Transverse colon (tissue), 4 donors: Measurements from ENCODE around the gene TMA7B. TPM values are rescaled to one million over a fixed set of nuclear protein-coding genes. Genes with fewer than 3 reads are reported as not detected.
A peak's percentile ranks its signal among the peaks of the same experiment; 100 is the strongest.

ENCODE experiments used
- DNase-seq: peaks from one replicate; pipeline ENCODE4 v3.0.0-alpha.2; 2019
- H3K27ac ChIP-seq, 4 donors: fragments of 200-600 bp; sonication (generic); 2 replicates each; pipeline ENCODE4 v1.5.1; 2016 to 2018; ENCODE audit warnings: inconsistent platforms in 4 of 4
- H3K27me3 ChIP-seq: fragments of 200-600 bp; sonication (generic); 2 replicates; pipeline ENCODE4 v1.5.1; 2017; ENCODE audit warnings: inconsistent platforms
- H3K36me3 ChIP-seq, 4 donors: fragments of 200-600 bp; sonication (generic); 2 replicates each; pipeline ENCODE4 v1.5.1; 2017 to 2019; ENCODE audit warnings: inconsistent platforms in 4 of 4
- H3K4me1 ChIP-seq, 4 donors: fragments of 200-600 bp; sonication (generic); 2 replicates each; pipeline ENCODE4 v1.5.1; 2017 to 2020; ENCODE audit warnings: inconsistent platforms in 4 of 4
- H3K4me3 ChIP-seq, 4 donors: fragments of 200-600 bp; sonication (generic); 1 replicate in 1 of 4; 2 replicates in 3 of 4; pipeline versions ENCODE4 v1.5.1 to v1.6.1; 2017 to 2019; ENCODE audit warnings: inconsistent platforms in 4 of 4
- H3K9me3 ChIP-seq, 2 donors: fragments of 200-600 bp; sonication (generic); 2 replicates each; pipeline ENCODE4 v1.5.1; 2017 to 2019; ENCODE audit warnings: inconsistent platforms in 2 of 2
- EP300 ChIP-seq: sonication (generic); formaldehyde crosslinking; IDR thresholded peaks from one replicate; pipeline ENCODE4 v1.6.1; 2017; ENCODE audit warnings: antibody characterized with exemption, low read depth
- POLR2A ChIP-seq: fragments of 450-650 bp; IDR thresholded peaks from one replicate; pipeline ENCODE4 v1.6.1; 2016; ENCODE audit warnings: antibody characterized with exemption, mild to moderate bottlenecking, moderate library complexity
- POLR2AphosphoS5 ChIP-seq, 3 donors: sonication (generic); formaldehyde crosslinking; IDR thresholded peaks; one replicate each; pipeline ENCODE4 v1.6.1; 2016; ENCODE audit warnings: antibody characterized with exemption in 3 of 3
- WGBS, 2 donors: methylation state at CpG; one replicate each; pipeline ENCODE4 v1.1.5; 2018; ENCODE audit warnings: low coverage in 1 of 2; 5-methylcytosine and 5-hydroxymethylcytosine counted together
- in situ Hi-C, 4 donors: fragments of 200-750 bp; cut with MboI; loops; one replicate each; pipeline versions ENCODE4 v1.15.0 to v1.15.1; 2017; ENCODE audit warnings: low sequenced_read_pairs in 3 of 4, low pct_ligation_motif_present in 1 of 4, low pct_unique_long_range_greater_than_20kb in 1 of 4
- intact Hi-C: fragments of 100-400 bp; cut with DNase I; formaldehyde crosslinking; loops from one replicate; pipeline ENCODE4 v1.15.1; 2023; ENCODE audit warnings: low total_unique reads
- total RNA-seq, 4 donors: library from RNA; depleted of rRNA; stranded (reverse); fragments of >200 nt; gene quantifications; one replicate each; pipeline ENCODE4 v1.1.0, GENCODE V29; 2016
- TF ChIP-seq, protein P1 (sequence below), 5 experiments: fragments of 200-600 bp in 3 of 5; fragments of 450-650 bp in 2 of 5; sonication (generic) in 3 of 5; IDR thresholded peaks; 1 replicate in 2 of 5; 2 replicates in 3 of 5; pipeline ENCODE4 v1.5.1; 2016 to 2017; ENCODE audit warnings: antibody characterized with exemption in 5 of 5, inconsistent platforms in 3 of 5, mild to moderate bottlenecking in 2 of 5, moderate library complexity in 1 of 5

TMA7B gene
- total RNA-seq, 4 donors from 2014 or later = 0.80 TPM; not detected in 3

DNA sequence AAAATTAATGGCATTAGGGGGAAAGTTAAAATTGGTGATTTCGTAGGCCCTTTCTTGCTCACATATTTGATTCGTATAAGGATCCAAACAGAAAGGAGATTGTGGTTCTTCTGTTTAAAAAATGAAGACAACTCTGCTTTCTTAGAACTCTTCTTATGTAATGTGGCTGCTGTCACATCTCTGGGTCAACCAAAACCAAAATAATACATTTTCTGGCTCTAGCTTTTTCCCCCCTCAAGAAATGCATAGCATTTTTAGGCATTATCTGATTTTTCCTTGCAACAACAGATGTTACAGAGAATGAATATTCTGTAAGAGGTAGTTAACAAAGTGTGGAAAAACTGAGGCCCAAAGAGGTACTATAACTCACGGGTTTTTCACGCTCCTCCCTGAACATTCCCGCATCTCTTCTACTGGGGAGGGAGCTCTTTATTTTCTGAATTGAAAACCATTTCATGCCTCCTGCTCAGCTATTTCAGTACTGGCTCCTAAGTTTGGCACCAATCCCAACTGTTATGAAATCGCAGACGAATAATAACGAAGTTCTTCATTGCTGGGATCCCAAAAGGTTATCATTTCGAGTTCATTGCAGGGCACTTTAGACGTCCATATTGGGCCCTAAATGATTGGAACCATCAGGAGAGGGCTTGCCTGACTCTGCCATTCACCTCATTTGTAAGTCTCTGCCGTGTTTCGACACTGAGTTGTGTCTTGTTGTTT, 42.3 kb upstream of the TMA7B start:
- H3K36me3 ChIP-seq = no peaks in the 10 kb centered on the region
- in situ Hi-C loops (no loop called here), intact Hi-C loops (no loop called here)
- no peak overlapping the region for H3K4me3 ChIP-seq
- peak overlapping the region in 2 of 4 donors; percentile 6 to 26 for H3K27ac ChIP-seq
- H3K9me3 ChIP-seq = no peaks in the 10 kb centered on the region
- no peaks in the 10 kb centered on the region for H3K27me3 ChIP-seq
- H3K4me1 ChIP-seq = peaks cover 0 to 3% (median 1%) of the 10 kb centered on the region in 4 donors
- no peak for DNase-seq
- 66 to 67% methylated on average over 12 of the region's 12 CpGs for WGBS, 2 donors
- no peak for TF ChIP-seq POLR2AphosphoS5 (IDR thresholded peaks at IDR 0.05)
- no peak for TF ChIP-seq POLR2A
- TF ChIP-seq, protein P1, sequence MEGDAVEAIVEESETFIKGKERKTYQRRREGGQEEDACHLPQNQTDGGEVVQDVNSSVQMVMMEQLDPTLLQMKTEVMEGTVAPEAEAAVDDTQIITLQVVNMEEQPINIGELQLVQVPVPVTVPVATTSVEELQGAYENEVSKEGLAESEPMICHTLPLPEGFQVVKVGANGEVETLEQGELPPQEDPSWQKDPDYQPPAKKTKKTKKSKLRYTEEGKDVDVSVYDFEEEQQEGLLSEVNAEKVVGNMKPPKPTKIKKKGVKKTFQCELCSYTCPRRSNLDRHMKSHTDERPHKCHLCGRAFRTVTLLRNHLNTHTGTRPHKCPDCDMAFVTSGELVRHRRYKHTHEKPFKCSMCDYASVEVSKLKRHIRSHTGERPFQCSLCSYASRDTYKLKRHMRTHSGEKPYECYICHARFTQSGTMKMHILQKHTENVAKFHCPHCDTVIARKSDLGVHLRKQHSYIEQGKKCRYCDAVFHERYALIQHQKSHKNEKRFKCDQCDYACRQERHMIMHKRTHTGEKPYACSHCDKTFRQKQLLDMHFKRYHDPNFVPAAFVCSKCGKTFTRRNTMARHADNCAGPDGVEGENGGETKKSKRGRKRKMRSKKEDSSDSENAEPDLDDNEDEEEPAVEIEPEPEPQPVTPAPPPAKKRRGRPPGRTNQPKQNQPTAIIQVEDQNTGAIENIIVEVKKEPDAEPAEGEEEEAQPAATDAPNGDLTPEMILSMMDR (IDR thresholded peaks at IDR 0.05) = no peak
- TF ChIP-seq EP300 = no peak

DNA sequence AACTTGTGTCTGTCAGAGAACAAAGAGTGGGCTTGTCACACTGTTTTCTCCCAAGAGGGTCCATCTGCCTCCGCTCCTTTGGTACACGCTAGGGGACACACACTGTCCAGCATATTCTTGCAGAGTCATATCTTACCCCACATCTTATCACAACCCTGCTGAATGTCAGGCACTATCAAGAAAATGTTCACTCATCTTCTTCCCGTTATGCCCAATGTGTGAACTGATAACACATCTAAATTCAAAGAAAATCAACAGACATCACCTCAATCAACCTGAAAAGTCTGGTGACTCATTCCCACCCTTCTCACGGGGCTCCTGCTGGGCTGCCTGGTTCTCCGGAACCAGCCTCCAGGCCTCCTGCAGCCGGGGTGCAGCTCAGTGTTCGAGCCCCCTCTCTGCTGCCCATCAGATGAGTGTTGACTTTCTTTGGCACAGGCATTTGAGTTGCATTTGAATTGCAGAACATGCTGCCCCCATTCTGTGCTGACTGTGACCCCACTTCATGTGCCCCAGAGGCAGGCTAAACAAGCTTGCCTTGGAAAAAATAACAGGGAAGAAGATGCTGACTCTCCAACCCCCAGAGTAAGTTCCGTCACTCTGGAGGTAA, 40.0 kb upstream of the TMA7B start:
- TF ChIP-seq POLR2A (no peak), POLR2AphosphoS5 (IDR thresholded peaks at IDR 0.05) (no peak), EP300 (no peak)
- TF ChIP-seq, protein P1 (IDR thresholded peaks at IDR 0.05) = no peak
- Histone ChIP-seq H3K9me3 (no peaks in the 10 kb centered on the region), H3K27me3 (no peaks in the 10 kb centered on the region), H3K27ac (peak overlapping the region in 1 of 4 donors; percentile 14), H3K36me3 (no peaks in the 10 kb centered on the region), H3K4me3 (no peak overlapping the region), H3K4me1 (peaks cover 0 to 3% (median 1%) of the 10 kb centered on the region in 4 donors)
- in situ Hi-C loops = no loop called here
- intact Hi-C loops = no loop called here
- WGBS, 2 donors = 81 to 85% methylated on average over 3 to 8 of the region's 8 CpGs
- no peak for DNase-seq

DNA sequence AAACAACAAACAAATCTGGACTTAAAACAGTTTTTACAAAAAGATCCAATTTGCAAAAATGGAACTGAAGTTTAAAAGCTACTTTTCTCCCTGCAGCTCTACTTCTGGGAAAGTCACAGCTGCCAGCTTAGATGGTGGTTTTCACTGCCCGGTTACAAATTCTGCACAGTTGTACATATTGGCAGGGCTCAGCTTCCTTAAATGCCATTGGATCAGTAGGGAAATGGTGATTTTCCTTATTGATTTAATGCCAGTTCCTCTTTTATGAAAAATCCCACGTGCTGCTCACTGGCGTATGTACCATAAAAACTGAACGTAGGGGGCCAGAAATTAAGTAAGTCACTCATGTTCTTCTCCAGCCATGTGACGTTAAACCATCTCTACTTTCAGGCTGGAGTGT, 36.5 kb upstream of the TMA7B start:
- TF ChIP-seq EP300 (no peak), POLR2A (no peak), POLR2AphosphoS5 (IDR thresholded peaks at IDR 0.05) (no peak)
- TF ChIP-seq, protein P1 (IDR thresholded peaks at IDR 0.05) = no peak
- in situ Hi-C loops (no loop called here), intact Hi-C loops (no loop called here)
- Histone ChIP-seq H3K27me3 (no peaks in the 10 kb centered on the region), H3K4me1 (peaks cover 0 to 21% (median 4%) of the 10 kb centered on the region in 4 donors), H3K9me3 (no peaks in the 10 kb centered on the region), H3K36me3 (no peaks in the 10 kb centered on the region), H3K4me3 (no peak overlapping the region), H3K27ac (no peak overlapping the region)
- WGBS, 2 donors = 37 to 49% methylated on average over 5 of the region's 5 CpGs
- DNase-seq = no peak

DNA sequence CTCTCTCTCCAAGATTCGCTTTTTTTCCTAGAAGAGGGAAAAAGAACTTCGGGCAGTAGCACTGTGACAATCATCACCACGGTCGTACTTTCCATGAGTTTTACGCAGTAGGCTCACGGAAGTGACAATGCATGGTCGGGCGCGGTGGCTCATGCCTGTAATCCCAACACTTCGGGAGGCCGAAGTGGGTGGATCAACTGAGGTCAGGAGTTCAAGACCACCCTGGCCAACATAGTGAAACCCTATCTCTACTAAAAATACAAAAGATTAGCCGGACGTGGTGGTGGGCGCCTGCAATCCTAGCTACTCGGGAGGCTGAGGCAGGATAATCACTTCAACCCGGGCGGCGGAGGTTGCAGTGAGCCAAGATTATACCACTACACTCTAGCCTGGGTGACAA, 35.9 kb upstream of the TMA7B start:
- intact Hi-C loops = no loop called here
- no peak for DNase-seq

More for the DNA sequence above, 35.9 kb upstream of the TMA7B start:
- H3K36me3 ChIP-seq = no peaks in the 10 kb centered on the region
- no peaks in the 10 kb centered on the region for H3K9me3 ChIP-seq
- in situ Hi-C loops = no loop called here
- TF ChIP-seq EP300 (no peak), POLR2A (no peak), POLR2AphosphoS5 (IDR thresholded peaks at IDR 0.05) (no peak)
- TF ChIP-seq, protein P1 (IDR thresholded peaks at IDR 0.05) = no peak
- WGBS, 2 donors = 67 to 86% methylated on average over 13 to 18 of the region's 18 CpGs
- H3K4me1 ChIP-seq = peaks cover 0 to 26% (median 7%) of the 10 kb centered on the region in 4 donors
- no peak overlapping the region for H3K27ac ChIP-seq
- no peaks in the 10 kb centered on the region for H3K27me3 ChIP-seq
- no peak overlapping the region for H3K4me3 ChIP-seq
